Cardiac fibroblast (primary cell): Measurements from ENCODE around the gene ETFDH.

Experiments
- DNase-seq, 2 donors: peaks; one replicate each; pipeline versions ENCODE4 v3.0.0 to v3.0.0-alpha.2; 2010; ENCODE audit warnings: low read depth in 2 of 2
- H3K4me3 ChIP-seq, 2 donors: replicated peaks in 1 of 2; 1 replicate in 1 of 2; 2 replicates in 1 of 2; pipeline ENCODE4 v1.5.1; 2011; ENCODE audit warnings: low read depth in 2 of 2, low read length in 2 of 2, mild to moderate bottlenecking in 2 of 2, moderate library complexity in 1 of 2
- CTCF ChIP-seq: IDR thresholded peaks from one replicate; pipeline ENCODE4 v1.5.1; 2011; ENCODE audit warnings: low read depth, mild to moderate bottlenecking, low read length, inconsistent platforms

Gene ETFDH

DNA sequence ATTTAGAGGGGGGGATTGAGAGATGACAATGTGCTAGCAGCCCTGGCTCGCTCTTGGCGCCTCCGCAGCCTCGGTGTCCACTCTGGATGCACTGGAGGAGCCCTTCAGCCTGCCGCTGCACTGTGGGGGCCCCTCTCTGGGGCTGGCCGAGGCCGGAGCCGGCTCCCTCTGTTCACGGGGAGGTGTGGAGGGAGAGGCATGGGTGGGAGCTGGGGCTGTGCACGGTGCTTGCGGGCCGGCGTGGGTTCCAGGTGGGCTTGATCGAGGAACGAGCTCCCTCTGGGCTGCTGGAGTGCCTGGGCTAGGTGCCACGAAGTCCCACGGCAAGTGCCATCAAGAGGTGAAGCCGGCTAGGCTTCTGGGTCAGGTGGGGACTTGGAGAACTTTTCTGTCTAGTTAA lies 7.3 kb upstream of the ETFDH start:
- TF ChIP-seq CTCF = no peak
- DNase-seq = no peak

GRCh38 chr4:158666892-158667291 lies 5.2 kb upstream of the ETFDH start:
- no peak for DNase-seq
- H3K4me3 ChIP-seq = no peak overlapping the region
- no peak for TF ChIP-seq CTCF

More for the DNA sequence above, 7.3 kb upstream of the ETFDH start:
- H3K4me3 ChIP-seq = no peak overlapping the region

DNA sequence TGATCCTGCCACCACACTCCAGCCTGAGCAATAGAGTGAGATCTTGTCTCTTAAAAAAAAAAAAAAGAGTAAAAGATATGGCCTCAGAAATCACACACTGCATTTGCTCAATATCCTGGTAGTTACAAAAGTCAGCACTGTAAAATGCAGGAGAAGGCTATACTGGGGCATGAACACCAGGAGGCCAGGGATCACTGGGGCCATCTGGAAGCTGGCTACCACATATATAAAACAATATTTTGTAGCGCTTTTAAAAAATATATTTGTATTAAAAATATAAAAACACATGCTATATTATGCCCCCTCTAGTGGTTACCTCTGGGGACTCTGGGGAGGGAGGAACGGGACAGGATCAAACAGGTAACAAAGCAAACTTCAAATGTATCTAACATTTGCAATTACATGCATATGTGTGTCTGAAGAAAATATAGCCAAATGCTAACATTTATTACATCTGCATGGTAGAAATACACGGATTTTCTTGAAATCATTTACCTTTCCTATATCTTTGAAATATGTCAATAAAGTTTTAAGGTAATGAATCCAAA lies 4.4 kb upstream of the ETFDH start:
- H3K4me3 ChIP-seq = no peak overlapping the region
- peak; percentile 80 for TF ChIP-seq CTCF
- peak; percentile 48 to 63 for DNase-seq

DNA sequence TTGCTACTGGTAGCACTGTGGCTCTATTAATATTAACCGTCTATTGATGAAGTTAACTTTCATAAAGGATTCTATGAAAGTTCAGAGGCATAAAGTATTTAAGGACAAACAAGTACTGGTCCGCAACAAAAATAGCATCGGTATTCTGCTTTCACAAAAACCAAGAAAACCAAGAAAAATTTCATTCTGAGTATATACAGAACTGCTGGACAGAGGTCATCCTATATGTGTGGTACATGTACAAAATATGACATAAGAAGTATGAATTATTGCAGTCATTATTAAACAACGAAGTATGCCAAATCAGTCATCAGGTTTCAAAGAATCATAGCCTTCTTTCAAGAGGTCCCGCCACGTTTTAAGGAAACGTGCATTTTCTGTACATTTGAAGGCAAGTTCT lies 2.8 kb upstream of the ETFDH start:
- TF ChIP-seq CTCF = no peak

DNA sequence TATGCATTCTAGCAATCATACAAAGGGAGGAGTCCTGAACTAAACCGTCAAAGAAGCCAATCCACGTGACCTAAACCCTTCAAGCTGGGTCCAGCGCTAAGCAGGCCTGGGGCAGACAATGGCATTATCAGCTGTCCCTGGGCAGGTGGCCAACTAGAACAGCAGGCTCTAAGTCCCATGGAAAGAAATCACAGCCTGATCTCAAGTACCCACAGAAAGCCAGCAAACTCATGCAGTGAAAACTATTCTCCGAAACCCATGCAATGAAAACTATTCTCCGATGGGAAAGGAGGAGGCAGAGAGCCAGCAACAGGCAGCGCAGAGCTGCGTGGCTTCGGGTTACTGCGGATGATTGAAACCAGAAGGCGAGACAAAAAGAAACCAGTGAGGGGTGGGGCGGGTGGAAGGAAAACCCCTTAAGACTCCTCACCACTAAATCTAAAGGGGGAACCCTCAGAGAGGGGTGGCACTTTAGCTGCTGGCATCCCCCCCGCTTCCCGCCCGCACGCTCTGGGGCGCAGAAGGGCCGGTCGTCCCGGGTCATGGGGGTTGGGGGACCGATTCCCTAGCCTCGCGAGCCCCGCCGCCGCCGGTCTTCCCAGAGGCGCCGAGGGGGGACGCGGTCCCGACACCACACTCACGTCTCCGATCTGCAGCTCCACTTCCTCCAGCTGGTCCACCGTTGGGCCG lies 976 bp upstream of the ETFDH start:
- DNase-seq = peak; percentile 81 to 93
- TF ChIP-seq CTCF = no peak
- H3K4me3 ChIP-seq = peak overlapping the region; percentile 94 to 96

More for the DNA sequence above, 2.8 kb upstream of the ETFDH start:
- DNase-seq = no peak
- H3K4me3 ChIP-seq = no peak overlapping the region

DNA sequence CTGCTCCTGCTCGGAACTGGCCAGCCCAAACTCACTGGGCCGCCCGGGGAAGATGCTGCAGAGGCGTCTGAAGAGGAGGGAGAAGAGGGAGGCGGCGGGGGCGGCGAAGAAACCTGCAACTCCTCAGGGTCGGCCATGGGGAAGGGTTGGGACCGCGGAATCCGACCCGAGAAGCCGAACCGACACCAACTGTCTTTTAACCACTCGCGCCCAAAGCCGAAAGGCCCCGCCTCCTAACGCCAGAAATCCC lies 506 bp upstream of the ETFDH start, which contains the start of gene C4orf46:
Gene C4orf46 (minus strand): TSS at position 223 of the 250 bp plus-strand sequence. CDS start 86 bp downstream, at position 137.
- TF ChIP-seq CTCF = no peak
- no peak for DNase-seq
- peak within 1 kb of the TSS; percentile 94 to 96 for H3K4me3 ChIP-seq

- DNase-seq = no peak
- TF ChIP-seq CTCF = no peak
- no peak overlapping the region for H3K4me3 ChIP-seq
Measured at GRCh38 chr4:158673633-158674032, 1.5 kb downstream of the ETFDH start.
